AG04450 (cell line): ENCODE data around the gene AHRR. TPM values are rescaled to one million over a fixed set of nuclear protein-coding genes. Genes with fewer than 3 reads are reported as not detected.

Experiments used
- CTCF ChIA-PET: fragments of 300-600, 350-600 bp; formaldehyde crosslinking; extraction: SDS; loops from one replicate; lab custom pipeline; 2022; ENCODE audit warnings: antibody characterized with exemption, inconsistent platforms; lab: Charles Lee
- POLR2A ChIA-PET: fragments of 350-600 bp; formaldehyde crosslinking; extraction: SDS; loops from one replicate; lab custom pipeline; 2021; ENCODE audit warnings: antibody characterized with exemption, inconsistent platforms; lab: Yijun Ruan, JAX
- DNase-seq: peaks from one replicate; pipeline ENCODE4 v3.0.0-alpha.2; 2011; ENCODE audit warnings: low read depth, low spot score
- H3K27ac ChIP-seq: one replicate; pipeline ENCODE4 v1.5.1; 2012; ENCODE audit warnings: low read depth, low read length, control low read depth
- H3K27me3 ChIP-seq: one replicate; pipeline ENCODE4 v1.6.0; 2012; ENCODE audit warnings: low read length; ENCODE audit not compliant: control insufficient read depth, insufficient read depth
- H3K4me3 ChIP-seq: 2 replicates; pipeline ENCODE4 v1.5.1; 2011; ENCODE audit warnings: mild to moderate bottlenecking, low read depth, low read length, control low read depth
- H3K9me3 ChIP-seq: 2 replicates; pipeline ENCODE4 v1.5.1; 2012; ENCODE audit warnings: low read length; ENCODE audit not compliant: control insufficient read depth, insufficient read depth
- polyA plus RNA-seq: library from polyadenylated mRNA; depleted of rRNA; stranded (reverse); fragments of >200 nt; gene quantifications from 2 replicates; pipeline ENCODE4 v1.2.3, GENCODE V29; 2011
- TF ChIP-seq, protein P1 (sequence below): IDR thresholded peaks from 2 replicates; pipeline ENCODE4 v1.5.1; 2011; ENCODE audit warnings: low read depth, low read length, control low read depth, inconsistent platforms

The AHRR gene
- polyA plus RNA-seq, 1 experiment, result 22.3 TPM

DNA sequence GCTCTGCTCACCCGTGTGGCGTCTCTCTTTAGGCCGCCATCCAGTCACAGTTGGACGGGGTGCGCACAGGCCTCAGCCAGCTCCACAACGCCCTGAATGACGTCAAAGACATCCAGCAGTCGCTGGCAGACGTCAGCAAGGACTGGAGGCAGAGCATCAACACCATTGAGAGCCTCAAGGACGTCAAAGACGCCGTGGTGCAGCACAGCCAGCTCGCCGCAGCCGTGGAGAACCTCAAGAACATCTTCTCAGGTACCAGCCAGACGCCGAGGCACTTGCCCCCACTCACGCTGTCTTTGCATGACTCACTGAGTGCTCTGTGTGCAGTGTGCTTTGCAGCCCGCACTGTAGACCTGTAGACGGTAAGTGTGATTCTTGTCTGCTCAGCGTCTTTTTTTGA, 126.0 kb downstream of the AHRR start:
- CTCF ChIA-PET, result interaction anchor here (0.8 to 5.1 kb wide), 11 partner anchors 8 to 455 kb away, joined by 4 to 38 read pairs (median 6); no protein-coding TSS in a partner anchor
- peaks cover 3% of the 10 kb centered on the region; the same call in 1 of the 2 replicates for H3K9me3 ChIP-seq
- DNase-seq, result no peak
- POLR2A ChIA-PET, result interaction anchor here (1.1 to 1.5 kb wide), 2 partner anchors 25 to 130 kb away, joined by 3 to 5 read pairs; no protein-coding TSS in a partner anchor
- H3K27me3 ChIP-seq, result no peaks in the 10 kb centered on the region
- TF ChIP-seq, protein P1, sequence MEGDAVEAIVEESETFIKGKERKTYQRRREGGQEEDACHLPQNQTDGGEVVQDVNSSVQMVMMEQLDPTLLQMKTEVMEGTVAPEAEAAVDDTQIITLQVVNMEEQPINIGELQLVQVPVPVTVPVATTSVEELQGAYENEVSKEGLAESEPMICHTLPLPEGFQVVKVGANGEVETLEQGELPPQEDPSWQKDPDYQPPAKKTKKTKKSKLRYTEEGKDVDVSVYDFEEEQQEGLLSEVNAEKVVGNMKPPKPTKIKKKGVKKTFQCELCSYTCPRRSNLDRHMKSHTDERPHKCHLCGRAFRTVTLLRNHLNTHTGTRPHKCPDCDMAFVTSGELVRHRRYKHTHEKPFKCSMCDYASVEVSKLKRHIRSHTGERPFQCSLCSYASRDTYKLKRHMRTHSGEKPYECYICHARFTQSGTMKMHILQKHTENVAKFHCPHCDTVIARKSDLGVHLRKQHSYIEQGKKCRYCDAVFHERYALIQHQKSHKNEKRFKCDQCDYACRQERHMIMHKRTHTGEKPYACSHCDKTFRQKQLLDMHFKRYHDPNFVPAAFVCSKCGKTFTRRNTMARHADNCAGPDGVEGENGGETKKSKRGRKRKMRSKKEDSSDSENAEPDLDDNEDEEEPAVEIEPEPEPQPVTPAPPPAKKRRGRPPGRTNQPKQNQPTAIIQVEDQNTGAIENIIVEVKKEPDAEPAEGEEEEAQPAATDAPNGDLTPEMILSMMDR, result no peak
- H3K4me3 ChIP-seq, result no peak overlapping the region
- H3K27ac ChIP-seq, result no peak overlapping the region

DNA sequence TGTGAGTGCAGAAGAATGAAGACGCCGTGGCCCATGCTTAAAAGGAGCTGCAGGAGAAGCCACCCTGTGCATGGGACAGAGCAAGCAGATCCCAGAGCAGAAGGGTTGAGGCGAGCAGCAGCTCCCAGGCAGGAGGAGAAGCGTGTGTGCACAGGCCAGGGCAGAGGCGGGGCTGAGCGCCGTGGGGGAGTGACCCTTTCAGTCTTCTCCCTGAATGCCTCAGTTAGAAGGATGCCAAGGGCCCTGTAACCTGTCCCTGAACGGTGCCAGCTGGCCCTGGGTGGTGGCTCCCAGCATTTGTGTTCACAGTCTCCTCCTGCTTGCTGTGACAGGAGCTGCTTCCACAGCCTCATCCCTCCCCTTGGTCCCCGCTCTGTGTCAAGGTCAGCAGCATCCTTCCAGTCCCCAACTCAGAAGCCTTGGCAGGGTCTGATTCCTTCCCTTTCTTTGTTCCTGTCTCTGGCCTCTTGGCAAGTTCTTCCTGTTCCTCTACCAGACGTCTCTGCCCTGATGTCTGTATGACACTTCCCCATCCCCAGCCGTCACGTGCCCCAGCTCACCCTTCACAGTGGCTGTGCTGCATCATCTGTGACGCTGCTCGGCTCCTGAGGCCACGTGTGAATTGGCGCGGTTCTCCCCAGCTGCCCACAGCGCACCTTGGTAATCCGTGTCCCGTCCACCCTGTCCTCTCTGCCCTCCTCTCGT, 126.7 kb downstream of the AHRR start:
- Histone ChIP-seq H3K27ac (no peak overlapping the region), H3K4me3 (no peak overlapping the region), H3K9me3 (peaks cover 3% of the 10 kb centered on the region; the same call in 1 of the 2 replicates), H3K27me3 (no peaks in the 10 kb centered on the region)
- ChIA-PET POLR2A (no interaction called here), CTCF (interaction anchor here (5.1 kb wide), 1 partner anchor 132 kb away, joined by 38 read pairs; no protein-coding TSS in a partner anchor)
- TF ChIP-seq, protein P1, result no peak
- DNase-seq, result no peak

DNA sequence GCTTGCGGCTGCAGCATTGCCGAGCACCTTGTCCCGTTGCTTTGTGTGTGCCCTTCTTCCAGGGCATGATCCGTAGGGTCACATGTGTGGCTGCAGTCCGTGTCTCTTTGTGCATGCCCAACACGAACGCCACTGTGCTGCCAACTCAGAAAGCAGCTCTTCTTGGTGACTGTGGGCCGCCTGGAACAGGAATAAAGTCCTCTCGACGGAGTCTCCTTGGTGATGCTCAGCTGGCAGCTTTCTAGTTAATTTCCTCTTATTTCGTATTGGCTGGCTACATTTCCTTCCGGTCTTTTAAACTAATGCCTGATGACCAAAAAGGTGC, 127.2 kb downstream of the AHRR start:
- Histone ChIP-seq H3K9me3 (no peaks in the 10 kb centered on the region), H3K27me3 (no peaks in the 10 kb centered on the region), H3K27ac (no peak overlapping the region), H3K4me3 (no peak overlapping the region)
- ChIA-PET POLR2A (no interaction called here), CTCF (interaction anchor here (5.1 kb wide), 1 partner anchor 132 kb away, joined by 38 read pairs; no protein-coding TSS in a partner anchor)
- TF ChIP-seq, protein P1, result no peak
- DNase-seq, result no peak

DNA sequence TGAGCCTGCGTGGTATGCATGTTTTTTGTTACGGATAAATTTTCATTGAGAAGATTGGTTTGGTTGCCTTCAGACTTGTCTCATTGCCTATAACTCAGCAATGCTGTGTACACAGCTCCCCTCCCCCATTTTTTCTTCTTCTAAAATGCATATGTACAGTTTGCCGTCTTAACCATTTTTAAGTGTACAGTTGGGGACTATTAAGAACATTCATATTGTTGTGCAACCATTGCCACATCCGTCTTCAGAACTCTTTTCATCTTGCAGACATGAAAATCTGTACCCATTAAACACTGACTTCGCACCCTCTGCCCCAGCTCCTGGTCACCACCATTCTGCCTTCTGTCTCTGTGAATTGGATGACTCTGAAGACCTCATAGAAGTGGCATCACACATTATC, 127.6 kb downstream of the AHRR start:
- no peak for DNase-seq
- ChIA-PET POLR2A (no interaction called here), CTCF (interaction anchor here (5.1 kb wide), 1 partner anchor 132 kb away, joined by 38 read pairs; no protein-coding TSS in a partner anchor)
- no peaks in the 10 kb centered on the region for H3K27me3 ChIP-seq
- H3K4me3 ChIP-seq, result no peak overlapping the region
- TF ChIP-seq, protein P1, result no peak
- no peak overlapping the region for H3K27ac ChIP-seq
- no peaks in the 10 kb centered on the region for H3K9me3 ChIP-seq
